ENCODE data around the gene SLC38A8.

The SLC38A8 gene

DNA sequence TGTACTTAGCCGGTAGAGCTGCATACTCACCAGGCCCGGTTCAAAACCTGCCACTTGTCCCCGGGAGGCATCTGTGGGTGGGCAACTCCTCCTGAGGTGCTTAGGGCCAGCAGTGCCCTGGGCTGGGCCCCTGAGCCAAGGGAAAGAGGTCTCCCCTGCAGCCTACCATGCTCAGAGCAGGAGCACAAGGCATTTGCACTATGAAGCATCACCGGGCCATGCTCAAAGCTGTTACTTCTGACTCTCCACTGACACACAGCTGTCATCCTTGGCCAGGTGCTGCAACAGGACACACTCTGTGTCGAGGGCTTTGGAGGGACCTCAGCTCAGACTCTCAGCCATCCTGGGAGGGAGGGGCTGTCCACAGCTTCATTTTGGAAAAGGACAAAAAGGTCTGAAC lies 37.2 kb downstream of the SLC38A8 start:
- TF ChIP-seq, protein P1, sequence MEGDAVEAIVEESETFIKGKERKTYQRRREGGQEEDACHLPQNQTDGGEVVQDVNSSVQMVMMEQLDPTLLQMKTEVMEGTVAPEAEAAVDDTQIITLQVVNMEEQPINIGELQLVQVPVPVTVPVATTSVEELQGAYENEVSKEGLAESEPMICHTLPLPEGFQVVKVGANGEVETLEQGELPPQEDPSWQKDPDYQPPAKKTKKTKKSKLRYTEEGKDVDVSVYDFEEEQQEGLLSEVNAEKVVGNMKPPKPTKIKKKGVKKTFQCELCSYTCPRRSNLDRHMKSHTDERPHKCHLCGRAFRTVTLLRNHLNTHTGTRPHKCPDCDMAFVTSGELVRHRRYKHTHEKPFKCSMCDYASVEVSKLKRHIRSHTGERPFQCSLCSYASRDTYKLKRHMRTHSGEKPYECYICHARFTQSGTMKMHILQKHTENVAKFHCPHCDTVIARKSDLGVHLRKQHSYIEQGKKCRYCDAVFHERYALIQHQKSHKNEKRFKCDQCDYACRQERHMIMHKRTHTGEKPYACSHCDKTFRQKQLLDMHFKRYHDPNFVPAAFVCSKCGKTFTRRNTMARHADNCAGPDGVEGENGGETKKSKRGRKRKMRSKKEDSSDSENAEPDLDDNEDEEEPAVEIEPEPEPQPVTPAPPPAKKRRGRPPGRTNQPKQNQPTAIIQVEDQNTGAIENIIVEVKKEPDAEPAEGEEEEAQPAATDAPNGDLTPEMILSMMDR (conservative IDR thresholded peaks at IDR 0.05; ENCODE audit: low read depth, low read length): no peak
- H3K9ac ChIP-seq: no peak overlapping the region

DNA sequence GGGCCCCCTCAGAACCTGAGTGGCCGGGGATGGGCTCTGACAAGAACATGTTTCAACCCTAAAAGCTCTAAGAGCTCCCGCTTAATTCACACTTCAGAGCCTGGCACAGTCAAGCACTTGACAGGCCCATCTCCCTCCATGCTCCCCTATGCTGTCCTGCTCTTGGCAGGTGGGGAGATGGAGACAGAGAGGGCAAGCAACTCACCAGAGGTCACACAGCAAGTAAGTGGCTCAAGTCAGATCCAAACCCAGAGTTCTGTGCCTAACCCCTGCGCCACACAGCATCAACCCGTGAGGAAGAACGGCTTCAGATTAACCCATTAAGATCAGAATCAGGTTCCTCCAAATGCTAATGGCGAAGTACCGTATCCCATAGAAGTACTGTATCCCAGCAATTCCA lies 38.2 kb downstream of the SLC38A8 start:
- Histone ChIP-seq H3K27ac (no peak overlapping the region), H3K9ac (no peak overlapping the region), H3K4me3 (IDR thresholded peaks at IDR 0.05; ENCODE audit: insufficient read depth, low read depth, low read length) (no peak overlapping the region), H3K4me2 (no peak overlapping the region), H3K27me3 (ENCODE audit: insufficient read depth, low read depth) (peaks cover 65% of the 10 kb centered on the region), H3K79me2 (ENCODE audit: insufficient read depth, low read depth) (no peaks in the 10 kb centered on the region), H2AFZ (ENCODE audit: low read depth) (no peak overlapping the region), H3K36me3 (ENCODE audit: insufficient read depth) (no peaks in the 10 kb centered on the region), H3K4me1 (ENCODE audit: low read depth, poor library complexity, severe bottlenecking) (no peaks in the 10 kb centered on the region), H4K20me1 (ENCODE audit: insufficient read depth) (no peaks in the 10 kb centered on the region)
- TF ChIP-seq, protein P1 (conservative IDR thresholded peaks at IDR 0.05; ENCODE audit: low read depth, low read length): no peak

More for the DNA sequence above, 37.2 kb downstream of the SLC38A8 start:
- Histone ChIP-seq H3K27me3 (ENCODE audit: insufficient read depth, low read depth) (peaks cover 70% of the 10 kb centered on the region), H4K20me1 (ENCODE audit: insufficient read depth) (no peaks in the 10 kb centered on the region), H3K27ac (no peak overlapping the region), H3K36me3 (ENCODE audit: insufficient read depth) (no peaks in the 10 kb centered on the region), H2AFZ (ENCODE audit: low read depth) (no peak overlapping the region), H3K4me1 (ENCODE audit: low read depth, poor library complexity, severe bottlenecking) (no peaks in the 10 kb centered on the region), H3K4me3 (IDR thresholded peaks at IDR 0.05; ENCODE audit: insufficient read depth, low read depth, low read length) (no peak overlapping the region), H3K4me2 (no peak overlapping the region), H3K79me2 (ENCODE audit: insufficient read depth, low read depth) (no peaks in the 10 kb centered on the region)

DNA sequence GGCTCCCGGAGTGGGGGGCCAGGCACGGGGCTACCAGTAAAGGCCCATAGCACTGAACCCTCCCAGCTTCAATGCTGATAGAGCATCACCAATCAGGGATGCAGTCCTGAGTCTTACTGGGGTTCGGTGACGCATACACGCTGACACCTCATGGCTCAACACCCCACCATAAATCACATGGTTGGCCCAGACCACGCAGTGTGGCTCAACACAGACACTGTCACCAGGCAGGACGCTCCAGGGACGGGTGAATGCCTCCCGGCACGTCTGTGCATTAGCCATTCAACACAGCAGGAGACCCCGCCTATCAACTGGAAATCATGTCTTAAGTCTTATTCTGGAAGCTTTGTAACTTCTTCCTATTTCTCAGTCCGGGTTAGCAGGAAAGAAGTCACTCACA lies 39.6 kb downstream of the SLC38A8 start:
- no peaks in the 10 kb centered on the region for H3K36me3 ChIP-seq (ENCODE audit: insufficient read depth)
- no peak overlapping the region for H3K27ac ChIP-seq
- no peak overlapping the region for H3K4me3 ChIP-seq (IDR thresholded peaks at IDR 0.05; ENCODE audit: insufficient read depth, low read depth, low read length)
- H3K27me3 ChIP-seq (ENCODE audit: insufficient read depth, low read depth): peaks cover 53% of the 10 kb centered on the region
- H4K20me1 ChIP-seq (ENCODE audit: insufficient read depth): no peaks in the 10 kb centered on the region
- no peak overlapping the region for H3K4me2 ChIP-seq
- H3K79me2 ChIP-seq (ENCODE audit: insufficient read depth, low read depth): no peaks in the 10 kb centered on the region
- no peaks in the 10 kb centered on the region for H3K4me1 ChIP-seq (ENCODE audit: low read depth, poor library complexity, severe bottlenecking)
- TF ChIP-seq, protein P1 (conservative IDR thresholded peaks at IDR 0.05; ENCODE audit: low read depth, low read length): no peak
- H3K9ac ChIP-seq: no peak overlapping the region
- H2AFZ ChIP-seq (ENCODE audit: low read depth): no peak overlapping the region

DNA sequence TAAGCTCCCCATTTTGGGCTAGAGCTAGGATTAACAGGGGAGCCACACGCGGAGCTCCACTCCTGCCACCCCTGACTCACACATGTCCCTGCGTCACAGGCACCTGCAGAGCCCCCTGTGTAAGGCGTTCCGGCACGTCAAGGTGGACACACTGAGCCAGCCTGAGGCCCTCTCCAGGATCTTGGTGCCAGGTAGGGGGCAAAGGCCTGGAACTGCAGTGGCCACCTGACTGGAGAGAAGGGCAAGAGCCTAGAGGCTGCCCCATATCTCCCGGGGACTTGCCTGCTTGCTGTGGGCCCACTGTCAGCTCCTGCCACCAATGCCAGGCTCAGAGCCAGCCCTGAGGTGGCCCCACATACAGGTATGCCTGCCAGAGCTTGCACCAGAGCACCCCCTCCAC lies 40.9 kb downstream of the SLC38A8 start:
- Histone ChIP-seq H4K20me1 (ENCODE audit: insufficient read depth) (no peaks in the 10 kb centered on the region), H3K4me3 (IDR thresholded peaks at IDR 0.05; ENCODE audit: insufficient read depth, low read depth, low read length) (no peak overlapping the region), H3K4me2 (no peak overlapping the region), H3K9ac (no peak overlapping the region), H2AFZ (ENCODE audit: low read depth) (no peak overlapping the region), H3K4me1 (ENCODE audit: low read depth, poor library complexity, severe bottlenecking) (no peaks in the 10 kb centered on the region), H3K27ac (no peak overlapping the region), H3K36me3 (ENCODE audit: insufficient read depth) (no peaks in the 10 kb centered on the region), H3K27me3 (ENCODE audit: insufficient read depth, low read depth) (peaks cover 55% of the 10 kb centered on the region), H3K79me2 (ENCODE audit: insufficient read depth, low read depth) (no peaks in the 10 kb centered on the region)
- TF ChIP-seq, protein P1 (conservative IDR thresholded peaks at IDR 0.05; ENCODE audit: low read depth, low read length): no peak
